CD14-positive monocyte (primary cell): Measurements from ENCODE around the gene ZNF234. TPM values are rescaled to one million over a fixed set of nuclear protein-coding genes. Genes with fewer than 3 reads are reported as not detected.

Experiments
- DNase-seq, 3 donors: peaks; one replicate each; pipeline ENCODE4 v3.0.0-alpha.2; 2011 to 2022
- H2AFZ ChIP-seq: 2 replicates; pipeline ENCODE4 v1.6.0; 2012; ENCODE audit warnings: mild to moderate bottlenecking, low read depth, low read length, inconsistent platforms; ENCODE audit not compliant: insufficient read depth, poor library complexity, severe bottlenecking
- H3K27ac ChIP-seq, 2 donors: 1 replicate in 1 of 2; 2 replicates in 1 of 2; pipeline ENCODE4 v1.5.1; 2012 to 2013; ENCODE audit warnings: low read length in 2 of 2, control low read depth in 1 of 2, inconsistent platforms in 1 of 2, low read depth in 1 of 2, mild to moderate bottlenecking in 1 of 2
- H3K27me3 ChIP-seq, 2 donors: one replicate each; pipeline versions ENCODE4 v1.6.0 to v1.6.1; 2011 to 2013; ENCODE audit warnings: low read length in 2 of 2; ENCODE audit not compliant: control insufficient read depth in 2 of 2, insufficient read depth in 2 of 2
- H3K36me3 ChIP-seq, 2 donors: replicated peaks in 1 of 2; 1 replicate in 1 of 2; 2 replicates in 1 of 2; pipeline versions ENCODE4 v1.5.1 to v1.6.1; 2012 to 2013; ENCODE audit warnings: low read length in 2 of 2, control low read depth in 1 of 2, inconsistent platforms in 1 of 2, mild to moderate bottlenecking in 1 of 2; ENCODE audit not compliant: insufficient read depth in 2 of 2, control insufficient read depth in 1 of 2
- H3K4me1 ChIP-seq, 2 donors: 1 replicate in 1 of 2; 2 replicates in 1 of 2; pipeline versions ENCODE4 v1.5.1 to v1.6.1; 2012 to 2013; ENCODE audit warnings: low read length in 2 of 2, control low read depth in 1 of 2, inconsistent platforms in 1 of 2, mild to moderate bottlenecking in 1 of 2, moderate library complexity in 1 of 2; ENCODE audit not compliant: insufficient read depth in 2 of 2, control insufficient read depth in 1 of 2
- H3K4me2 ChIP-seq: replicated peaks from 2 replicates; pipeline ENCODE3; 2012; ENCODE audit warnings: low read length, moderate library complexity, mild to moderate bottlenecking; ENCODE audit not compliant: poor library complexity, severe bottlenecking; ENCODE audit errors: extremely low read depth
- H3K4me3 ChIP-seq, 3 experiments: fragments of 200-600 bp in 1 of 3; sonication (generic) in 1 of 3; replicated peaks in 1 of 3; 1 replicate in 2 of 3; 2 replicates in 1 of 3; pipeline ENCODE4 v1.5.1; 2011 to 2013; ENCODE audit warnings: low read length in 3 of 3, mild to moderate bottlenecking in 3 of 3, control low read depth in 2 of 3, low read depth in 2 of 3, inconsistent platforms in 1 of 3, moderate library complexity in 1 of 3
- H3K79me2 ChIP-seq: 2 replicates; pipeline ENCODE4 v1.6.0; 2012; ENCODE audit warnings: mild to moderate bottlenecking, control low read depth, inconsistent platforms, low read length, moderate library complexity; ENCODE audit not compliant: insufficient read depth
- H3K9ac ChIP-seq: 2 replicates; pipeline ENCODE4 v1.6.0; 2017; ENCODE audit warnings: low read length, mild to moderate bottlenecking; ENCODE audit not compliant: insufficient read depth, poor library complexity, severe bottlenecking
- H3K9me3 ChIP-seq, 2 donors: replicated peaks in 1 of 2; 1 replicate in 1 of 2; 2 replicates in 1 of 2; pipeline versions ENCODE4 v1.5.1 to v1.6.1; 2012 to 2013; ENCODE audit warnings: low read length in 2 of 2, control low read depth in 1 of 2; ENCODE audit not compliant: control insufficient read depth in 1 of 2, insufficient read depth in 1 of 2
- H4K20me1 ChIP-seq: 2 replicates; pipeline ENCODE4 v1.6.0; 2012; ENCODE audit warnings: mild to moderate bottlenecking, low read length, control low read depth, moderate library complexity; ENCODE audit not compliant: insufficient read depth
- H3K27ac Mint-ChIP-seq, 7 donors: one replicate each; pipeline ENCODE4 v1.8.0; 2020; ENCODE audit warnings: mild to moderate bottlenecking in 7 of 7, mixed read lengths in 7 of 7, moderate library complexity in 6 of 7, inconsistent platforms in 2 of 7
- H3K27me3 Mint-ChIP-seq, 3 donors: one replicate each; pipeline ENCODE4 v1.8.0; 2021 to 2022; ENCODE audit warnings: low read depth in 3 of 3, mild to moderate bottlenecking in 3 of 3, mixed read lengths in 3 of 3, moderate library complexity in 3 of 3, inconsistent platforms in 1 of 3
- H3K36me3 Mint-ChIP-seq, 2 donors: one replicate each; pipeline ENCODE4 v1.8.0; 2020; ENCODE audit warnings: mixed read lengths in 2 of 2, inconsistent platforms in 1 of 2, mild to moderate bottlenecking in 1 of 2
- H3K4me1 Mint-ChIP-seq: one replicate; pipeline ENCODE4 v1.8.0; 2020; ENCODE audit warnings: mild to moderate bottlenecking, mixed read lengths
- H3K4me3 Mint-ChIP-seq, 2 donors: one replicate each; pipeline ENCODE4 v1.8.0; 2020; ENCODE audit warnings: mild to moderate bottlenecking in 2 of 2, mixed read lengths in 2 of 2, moderate library complexity in 1 of 2
- H3K9me3 Mint-ChIP-seq, 7 donors: one replicate each; pipeline ENCODE4 v1.8.0; 2020 to 2022; ENCODE audit warnings: mixed read lengths in 7 of 7, mild to moderate bottlenecking in 6 of 7, moderate library complexity in 6 of 7, inconsistent platforms in 2 of 7
- CTCF ChIP-seq: fragments of 200-600 bp; IDR thresholded peaks from one replicate; pipeline ENCODE4 v1.8.0; 2022; ENCODE audit warnings: antibody characterized with exemption, mild to moderate bottlenecking
- WGBS: methylation state at CpG from one replicate; pipeline ENCODE4 v1.1.5; 2013; ENCODE audit warnings: missing lambda C conversion rate; ENCODE audit not compliant: insufficient coverage; 5-methylcytosine and 5-hydroxymethylcytosine counted together
- intact Hi-C, 2 donors: fragments of 100-400 bp; cut with micrococcal nuclease; formaldehyde crosslinking; loops; one replicate each; pipeline versions ENCODE4 v1.15.0 to v1.15.1; 2023
- polyA plus RNA-seq, 3 donors: library from polyadenylated mRNA; depleted of rRNA in 1 of 3; unstranded in 2 of 3; stranded (reverse) in 1 of 3; fragments of 300-500 nt in 2 of 3; fragments of >200 nt in 1 of 3; fragmentation: Illumina TruSeq in 2 of 3; gene quantifications; 1 replicate in 2 of 3; 2 replicates in 1 of 3; pipeline ENCODE4 v1.2.3, GENCODE V29; 2012 to 2021

Gene ZNF234
- polyA plus RNA-seq, 3 donors: 0.73 to 2.3 (median 2.2) TPM

GRCh38 chr19:44109458-44109857 lies 31.9 kb upstream of the ZNF234 start:
- no peak overlapping the region for H3K27ac ChIP-seq
- no peak for DNase-seq
- peaks cover 17 to 25% of the 10 kb centered on the region in 2 donors for H3K4me1 ChIP-seq
- Mint-ChIP-seq H3K36me3 (peaks cover 25 to 34% of the 10 kb centered on the region in 2 donors), H3K4me3 (no peak overlapping the region), H3K27me3 (no peaks in the 10 kb centered on the region), H3K4me1 (peaks cover 21% of the 10 kb centered on the region), H3K9me3 (peaks cover 50 to 70% (median 66%) of the 10 kb centered on the region in 7 donors), H3K27ac (no peak overlapping the region)
- H3K4me3 ChIP-seq: peak overlapping the region in 1 of 3 experiments; percentile 7
- H3K9me3 ChIP-seq: peaks cover 41 to 75% of the 10 kb centered on the region in 2 donors
- peaks cover 14 to 36% of the 10 kb centered on the region in 2 donors for H3K36me3 ChIP-seq
- H4K20me1 ChIP-seq: no peaks in the 10 kb centered on the region
- peaks cover 7% of the 10 kb centered on the region for H3K79me2 ChIP-seq
- intact Hi-C loops: no loop called here
- no peak overlapping the region for H3K9ac ChIP-seq
- no peaks in the 10 kb centered on the region for H3K27me3 ChIP-seq
- TF ChIP-seq CTCF: no peak
- H2AFZ ChIP-seq: no peak overlapping the region
- H3K4me2 ChIP-seq: no peak overlapping the region

DNA sequence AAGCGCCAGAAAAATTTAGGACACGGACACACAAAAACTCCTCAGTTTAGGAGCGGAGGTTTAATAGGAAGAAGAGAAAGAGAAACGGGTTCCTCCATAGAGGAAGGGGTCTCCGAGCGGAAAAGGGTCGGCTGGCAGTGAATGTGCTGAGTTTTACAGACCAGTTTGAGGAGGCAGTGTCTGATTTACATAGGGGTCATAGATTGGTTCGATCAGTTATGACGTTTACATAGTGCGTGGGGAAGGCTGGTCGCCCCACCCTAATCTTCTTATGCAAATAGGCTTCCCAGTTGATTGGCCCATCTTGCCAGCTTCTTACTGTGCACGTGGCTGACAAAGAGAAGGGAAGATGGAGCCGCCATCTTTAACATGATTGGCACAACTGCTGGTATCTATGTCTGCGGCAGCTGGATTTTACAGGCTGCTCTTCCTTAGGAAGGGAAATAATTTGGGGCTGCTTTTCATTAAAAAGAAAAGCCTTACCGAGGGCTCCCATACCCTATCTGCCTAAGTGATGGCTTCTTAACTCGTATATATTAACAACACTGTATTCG lies 29.4 kb upstream of the ZNF234 start:
- WGBS: 37% methylated on average over 9 of the region's 17 CpGs
- Histone ChIP-seq H3K79me2 (peaks cover 7% of the 10 kb centered on the region), H3K27ac (no peak overlapping the region), H3K4me1 (peaks cover 17 to 27% of the 10 kb centered on the region in 2 donors), H3K36me3 (peaks cover 5 to 26% of the 10 kb centered on the region in 2 donors), H2AFZ (peak overlapping the region; percentile 95), H3K4me2 (peak overlapping the region; percentile 96), H3K4me3 (peak overlapping the region in 1 of 3 experiments; percentile 94), H3K27me3 (no peaks in the 10 kb centered on the region), H3K9me3 (peaks cover 30 to 51% of the 10 kb centered on the region in 2 donors), H3K9ac (no peak overlapping the region), H4K20me1 (no peaks in the 10 kb centered on the region)
- peak in 1 of 3 donors; percentile 16 for DNase-seq
- H3K4me1 Mint-ChIP-seq: peaks cover 23% of the 10 kb centered on the region
- TF ChIP-seq CTCF: no peak
- intact Hi-C loops: loop anchor here (2.0 to 10.0 kb wide), 6 partner anchors 17 to 177 kb away; partner anchors contain the start of genes ZNF224 (in 2 of the 2), ZNF230 (in 1 of the 2), ZNF234 (in 1 of the 2) and ZNF45 (in 1 of the 2)
- peak overlapping the region in 1 of 2 donors; percentile 2 for H3K4me3 Mint-ChIP-seq
- peaks cover 19 to 22% of the 10 kb centered on the region in 2 donors for H3K36me3 Mint-ChIP-seq
- peaks cover 31 to 47% (median 45%) of the 10 kb centered on the region in 7 donors for H3K9me3 Mint-ChIP-seq
- peak overlapping the region in 1 of 7 donors; percentile 57 for H3K27ac Mint-ChIP-seq
- no peaks in the 10 kb centered on the region for H3K27me3 Mint-ChIP-seq
